BJ (cell line): ENCODE results near the gene AKAP8L. TPM values are rescaled to one million over a fixed set of nuclear protein-coding genes. Genes with fewer than 3 reads are reported as not detected.

ENCODE experiments used
- CTCF ChIA-PET: fragments of 350-600 bp; formaldehyde crosslinking; extraction: SDS; loops from one replicate; lab custom pipeline; 2021; ENCODE audit warnings: antibody characterized with exemption, inconsistent platforms; lab: Yijun Ruan, JAX
- POLR2A ChIA-PET: fragments of 300-600 bp; sonication (Branson Sonifier 250); formaldehyde crosslinking; extraction: SDS; loops from one replicate; lab custom pipeline; 2021; ENCODE audit warnings: antibody characterized with exemption; lab: Charles Lee
- DNase-seq: peaks from one replicate; pipeline ENCODE4 v3.0.0-alpha.2; 2011; ENCODE audit warnings: low read depth
- H3K27me3 ChIP-seq: 2 replicates; pipeline ENCODE4 v1.6.0; 2011; ENCODE audit warnings: low read length; ENCODE audit not compliant: control insufficient read depth, insufficient read depth
- H3K36me3 ChIP-seq: 2 replicates; pipeline ENCODE4 v1.5.1; 2011; ENCODE audit warnings: low read length; ENCODE audit not compliant: control insufficient read depth, insufficient read depth
- H3K4me3 ChIP-seq: 2 replicates; pipeline ENCODE4 v1.5.1; 2011; ENCODE audit warnings: low read depth, mild to moderate bottlenecking, control low read depth, low read length
- CTCF ChIP-seq: IDR thresholded peaks from 2 replicates; pipeline ENCODE4 v1.5.1; 2011; ENCODE audit warnings: low read depth, mild to moderate bottlenecking, control low read depth, inconsistent platforms, low read length, moderate library complexity; ENCODE audit not compliant: insufficient read depth
- polyA plus RNA-seq: library from polyadenylated mRNA; depleted of rRNA; stranded (reverse); fragments of >200 nt; gene quantifications from 2 replicates; pipeline ENCODE4 v1.2.3, GENCODE V29; 2011

Gene AKAP8L
- polyA plus RNA-seq, 1 experiment: 27.5 TPM

DNA sequence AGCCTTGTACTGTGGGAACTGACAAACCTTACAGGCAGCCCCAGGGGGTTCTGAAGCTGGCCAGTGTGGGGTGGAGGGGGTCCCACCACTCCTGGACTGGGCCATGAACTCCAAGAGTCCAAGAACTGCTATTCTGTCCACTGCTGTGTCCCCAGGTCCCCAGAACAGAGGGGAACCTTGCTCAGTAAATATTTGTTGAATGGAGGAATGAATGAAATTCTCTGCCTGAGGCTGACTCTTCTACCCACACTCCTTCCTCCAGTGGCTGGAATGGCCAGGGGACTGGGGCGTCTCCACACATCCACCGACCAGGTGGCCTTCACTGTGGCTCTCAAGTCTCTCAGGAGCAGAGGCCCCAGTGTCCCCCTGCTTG is 19.3 kb upstream of the AKAP8L start:
- H3K27me3 ChIP-seq: no peaks in the 10 kb centered on the region
- ChIA-PET CTCF (interaction anchor here (0.7 to 3.2 kb wide), 5 partner anchors 10 to 257 kb away, joined by 3 to 10 read pairs (median 3); partner anchors contain the start of gene AKAP8), POLR2A (no interaction called here)
- H3K36me3 ChIP-seq: no peaks in the 10 kb centered on the region
- TF ChIP-seq CTCF: no peak
- H3K4me3 ChIP-seq: no peak overlapping the region
- DNase-seq: no peak

DNA sequence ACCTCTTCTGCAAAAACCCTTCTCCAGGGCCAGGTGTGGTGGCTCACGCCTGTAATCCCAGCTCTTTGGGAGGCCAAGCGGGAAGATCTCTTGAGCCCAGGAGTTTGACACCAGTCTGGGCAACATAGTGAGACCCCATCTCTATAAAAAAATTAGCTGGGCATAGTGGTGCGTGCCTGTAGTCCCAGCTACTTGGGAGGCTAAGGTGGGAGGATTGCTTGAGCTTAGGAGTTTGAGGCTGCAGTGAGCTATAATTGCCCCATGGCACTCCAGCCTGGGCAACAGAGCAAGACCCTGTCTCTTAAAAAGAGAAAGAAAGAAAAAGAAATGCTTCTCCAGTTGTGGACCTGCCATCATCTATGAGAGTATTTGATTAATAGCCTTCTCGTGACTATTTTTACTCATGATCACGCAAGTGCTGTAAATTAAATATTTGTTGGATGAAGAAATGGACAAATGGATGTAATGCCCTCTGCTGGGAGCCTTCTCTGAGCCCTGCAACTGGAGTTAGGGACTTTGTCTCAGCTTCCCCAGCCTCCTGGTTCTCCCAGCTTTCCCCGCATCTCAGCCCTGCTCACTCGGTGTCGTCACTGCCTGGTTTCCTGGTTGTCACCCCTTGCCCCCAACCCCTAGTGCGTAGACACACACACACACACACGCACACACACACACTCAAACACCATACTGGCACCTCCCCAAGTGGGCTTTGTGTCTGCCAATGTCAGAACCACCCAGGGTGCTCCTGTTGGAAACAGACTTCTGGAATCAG is 18.8 kb upstream of the AKAP8L start:
- peak; percentile 37 for TF ChIP-seq CTCF
- Histone ChIP-seq H3K36me3 (no peaks in the 10 kb centered on the region), H3K27me3 (no peaks in the 10 kb centered on the region), H3K4me3 (no peak overlapping the region)
- CTCF ChIA-PET: interaction anchor here (0.6 to 3.2 kb wide), 10 partner anchors 10 to 779 kb away, joined by 3 to 10 read pairs (median 3); partner anchors contain the start of gene AKAP8
- POLR2A ChIA-PET: no interaction called here
- DNase-seq: no peak

DNA sequence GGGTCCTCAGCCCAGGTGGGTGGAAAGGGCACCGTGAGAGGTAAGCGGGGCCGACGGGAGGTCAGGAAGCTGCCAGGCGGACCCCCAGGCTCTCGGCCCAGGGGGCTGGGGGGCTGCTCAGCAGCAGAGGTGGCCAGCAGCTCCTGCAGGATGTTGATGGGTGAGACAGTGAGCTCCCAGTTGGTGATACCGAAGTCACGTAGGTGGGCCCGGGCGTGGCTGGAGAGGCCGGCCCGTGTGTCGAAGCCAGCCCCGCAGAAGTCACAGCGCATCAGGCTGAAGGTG is 18.0 kb upstream of the AKAP8L start:
- DNase-seq: no peak
- H3K27me3 ChIP-seq: no peaks in the 10 kb centered on the region
- ChIA-PET POLR2A (no interaction called here), CTCF (interaction anchor here (0.6 to 3.2 kb wide), 8 partner anchors 11 to 605 kb away, joined by 3 to 10 read pairs (median 4); partner anchors contain the start of gene AKAP8)
- H3K36me3 ChIP-seq: no peaks in the 10 kb centered on the region
- TF ChIP-seq CTCF: no peak
- no peak overlapping the region for H3K4me3 ChIP-seq

DNA sequence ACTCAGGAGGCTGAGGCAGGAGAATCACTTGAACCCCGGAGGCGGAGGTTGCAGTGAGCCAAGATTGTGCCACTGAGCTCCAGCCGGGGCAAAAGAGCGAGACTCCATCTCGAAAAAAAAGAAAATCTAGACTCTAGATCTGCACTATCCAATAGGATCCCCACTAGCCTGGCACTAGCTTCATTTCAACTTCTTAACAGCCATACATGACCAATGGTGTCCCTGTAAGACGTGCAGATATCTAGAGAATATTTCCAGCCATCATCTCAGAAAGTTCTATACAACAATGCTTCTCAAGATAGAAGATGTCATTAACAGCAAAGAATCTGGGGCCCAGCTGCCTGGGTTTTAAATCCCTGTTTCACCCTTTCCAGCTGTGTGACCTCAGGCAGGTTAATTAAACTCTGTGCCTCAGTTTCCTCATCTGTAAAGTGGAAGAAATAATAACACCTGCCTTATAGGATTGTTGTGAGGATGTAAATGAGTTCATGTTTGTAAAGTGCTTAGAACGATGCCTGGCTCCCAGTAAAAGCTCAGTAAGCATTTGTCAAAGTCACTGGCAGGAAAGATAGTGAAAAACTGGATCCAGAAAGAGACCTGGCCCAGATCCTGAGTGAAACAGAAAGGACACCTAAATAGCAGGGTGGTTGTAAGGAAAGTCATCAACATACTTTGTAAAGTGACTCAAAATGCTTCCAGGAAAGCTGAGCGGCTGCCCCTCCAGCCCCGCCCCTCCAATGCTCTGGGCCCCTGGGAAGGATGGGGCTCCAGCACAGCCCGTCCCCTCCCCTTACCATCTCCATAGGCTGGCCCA is 17.4 kb upstream of the AKAP8L start:
- POLR2A ChIA-PET: no interaction called here
- TF ChIP-seq CTCF: no peak
- H3K27me3 ChIP-seq: no peaks in the 10 kb centered on the region

DNA sequence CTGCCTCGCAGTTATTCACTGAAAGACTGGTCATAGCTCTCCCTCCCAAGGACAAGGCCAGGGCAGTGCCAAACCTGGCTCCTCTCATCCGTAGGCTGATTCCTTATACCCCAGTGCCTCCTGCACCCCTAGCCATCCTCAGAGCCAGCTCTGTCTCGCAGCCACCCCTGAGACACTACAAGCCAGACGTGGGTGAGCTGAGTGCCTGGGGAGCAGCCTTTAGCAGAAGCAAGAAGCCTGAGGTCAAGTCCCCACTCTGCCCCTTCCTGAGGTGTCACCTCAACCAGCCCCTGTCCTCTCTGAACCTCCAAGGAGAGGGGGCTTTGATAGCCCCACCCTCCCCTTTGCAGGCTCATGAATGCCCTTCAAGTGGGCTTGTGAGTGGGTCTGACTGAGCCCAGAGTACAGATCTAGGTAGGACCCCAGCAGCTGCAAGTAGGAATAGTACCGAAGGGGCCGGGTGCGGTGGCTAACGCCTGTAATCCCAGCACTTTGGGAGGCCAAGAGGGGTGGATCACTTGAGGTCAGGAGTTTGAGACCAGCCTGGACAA is 14.8 kb upstream of the AKAP8L start:
- Histone ChIP-seq H3K4me3 (peak overlapping the region; percentile 88), H3K36me3 (peaks cover 8% of the 10 kb centered on the region), H3K27me3 (no peaks in the 10 kb centered on the region)
- ChIA-PET POLR2A (no interaction called here), CTCF (interaction anchor here (1.5 kb wide), 1 partner anchor 14 kb away, joined by 7 read pairs; no protein-coding TSS in a partner anchor)
- no peak for DNase-seq
- no peak for TF ChIP-seq CTCF

More for the DNA sequence above, 17.4 kb upstream of the AKAP8L start:
- DNase-seq: no peak
- Histone ChIP-seq H3K36me3 (no peaks in the 10 kb centered on the region), H3K4me3 (no peak overlapping the region)
- CTCF ChIA-PET: interaction anchor here (0.9 to 3.2 kb wide), 7 partner anchors 12 to 196 kb away, joined by 3 to 10 read pairs (median 3); no protein-coding TSS in a partner anchor
